ENCODE results near the gene SHLD2.
"Not testable (repeated sequence)": the region's sequence is repeated elsewhere in the genome, so short reads cannot be mapped to it uniquely, and the experiment has no call there.

The SHLD2 gene, protein sequence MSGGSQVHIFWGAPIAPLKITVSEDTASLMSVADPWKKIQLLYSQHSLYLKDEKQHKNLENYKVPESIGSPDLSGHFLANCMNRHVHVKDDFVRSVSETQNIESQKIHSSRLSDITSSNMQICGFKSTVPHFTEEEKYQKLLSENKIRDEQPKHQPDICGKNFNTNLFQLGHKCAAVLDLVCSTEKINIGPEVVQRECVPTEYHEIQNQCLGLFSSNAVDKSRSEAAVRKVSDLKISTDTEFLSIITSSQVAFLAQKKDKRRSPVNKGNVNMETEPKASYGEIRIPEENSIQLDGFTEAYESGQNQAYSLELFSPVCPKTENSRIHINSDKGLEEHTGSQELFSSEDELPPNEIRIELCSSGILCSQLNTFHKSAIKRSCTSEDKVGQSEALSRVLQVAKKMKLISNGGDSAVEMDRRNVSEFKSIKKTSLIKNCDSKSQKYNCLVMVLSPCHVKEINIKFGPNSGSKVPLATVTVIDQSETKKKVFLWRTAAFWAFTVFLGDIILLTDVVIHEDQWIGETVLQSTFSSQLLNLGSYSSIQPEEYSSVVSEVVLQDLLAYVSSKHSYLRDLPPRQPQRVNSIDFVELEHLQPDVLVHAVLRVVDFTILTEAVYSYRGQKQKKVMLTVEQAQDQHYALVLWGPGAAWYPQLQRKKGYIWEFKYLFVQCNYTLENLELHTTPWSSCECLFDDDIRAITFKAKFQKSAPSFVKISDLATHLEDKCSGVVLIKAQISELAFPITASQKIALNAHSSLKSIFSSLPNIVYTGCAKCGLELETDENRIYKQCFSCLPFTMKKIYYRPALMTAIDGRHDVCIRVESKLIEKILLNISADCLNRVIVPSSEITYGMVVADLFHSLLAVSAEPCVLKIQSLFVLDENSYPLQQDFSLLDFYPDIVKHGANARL

DNA sequence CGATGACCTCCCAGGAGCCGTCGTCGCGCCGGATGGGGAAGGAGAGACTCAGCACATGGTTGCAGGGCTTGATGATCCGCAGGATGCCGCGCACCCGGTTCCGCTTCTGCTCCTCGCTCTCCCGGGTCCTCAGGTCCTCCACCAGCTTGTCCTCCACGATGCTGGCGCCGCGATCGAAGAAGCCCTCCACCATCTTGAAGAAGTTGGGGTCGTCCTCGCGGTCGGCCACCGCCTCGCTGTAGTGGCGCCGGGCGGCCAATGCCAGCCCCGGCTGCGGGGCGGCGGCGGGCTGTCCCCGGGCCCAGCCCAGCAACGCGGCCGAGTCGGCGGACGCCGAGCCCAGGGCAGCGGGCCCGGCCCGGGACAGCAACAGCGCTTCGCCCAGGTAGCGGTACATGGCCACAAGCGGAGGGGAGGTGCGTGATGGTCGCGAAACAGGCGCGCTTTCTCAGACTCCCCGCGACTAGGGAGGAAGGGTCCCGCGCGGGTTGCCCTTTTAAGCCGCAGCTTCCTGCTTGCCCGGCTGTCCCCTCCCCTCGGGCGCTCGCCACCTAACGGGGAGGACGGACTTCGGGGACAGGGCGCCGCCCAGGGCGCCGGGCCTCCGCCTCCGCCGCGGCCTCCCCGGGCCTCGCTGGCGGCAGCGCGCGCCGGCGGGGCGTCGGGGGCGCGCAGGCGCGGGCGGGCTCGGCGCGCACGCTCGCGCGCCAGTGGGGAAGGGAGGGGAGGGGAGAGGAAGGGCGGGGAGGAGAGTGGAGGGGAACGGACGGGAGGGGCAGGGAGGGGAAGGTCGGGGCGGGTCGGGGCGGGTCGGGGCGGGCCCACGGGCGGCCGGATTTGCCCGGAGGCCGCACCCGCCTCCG lies at the start of gene SHLD2, which contains the start of gene GLUD1:
Gene SHLD2, plus strand, starts transcription at position 834 of the 863 bp plus-strand sequence. CDS start 56,149 bp downstream, outside the sequence.
Gene GLUD1, minus strand, starts transcription at position 471 of the 863 bp plus-strand sequence. Its CDS starts 74 bp downstream, at position 397.
- DNase-seq (ENCODE audit: low read depth in 2 of 2): peak; percentile 71 to 78

DNA sequence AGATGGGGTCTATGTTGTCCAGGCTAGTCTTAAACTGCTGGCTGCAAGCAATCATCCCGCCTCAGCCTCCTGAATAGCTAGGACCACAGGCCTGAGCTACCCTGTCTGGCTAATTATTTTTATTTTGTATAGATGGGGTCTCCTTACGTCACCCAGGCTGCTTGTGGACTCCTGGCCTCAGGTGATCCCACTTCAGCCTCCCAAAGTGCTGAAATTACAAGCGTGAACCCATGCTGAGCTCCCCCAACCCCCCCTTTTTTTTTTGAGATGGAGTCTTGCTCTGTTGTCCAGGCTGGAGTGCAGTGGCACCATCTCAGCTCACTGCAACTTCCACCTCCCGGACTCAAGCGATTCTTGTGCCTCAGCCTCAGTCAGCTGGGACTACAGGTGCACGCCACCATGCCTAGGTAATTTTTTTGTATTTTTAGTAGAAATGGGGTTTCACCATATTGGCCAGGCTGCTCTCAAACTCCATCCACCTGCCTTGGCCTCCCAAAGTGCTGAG lies 49.5 kb upstream of the SHLD2 start:
- DNase-seq (ENCODE audit: low read depth in 2 of 2): no peak

DNA sequence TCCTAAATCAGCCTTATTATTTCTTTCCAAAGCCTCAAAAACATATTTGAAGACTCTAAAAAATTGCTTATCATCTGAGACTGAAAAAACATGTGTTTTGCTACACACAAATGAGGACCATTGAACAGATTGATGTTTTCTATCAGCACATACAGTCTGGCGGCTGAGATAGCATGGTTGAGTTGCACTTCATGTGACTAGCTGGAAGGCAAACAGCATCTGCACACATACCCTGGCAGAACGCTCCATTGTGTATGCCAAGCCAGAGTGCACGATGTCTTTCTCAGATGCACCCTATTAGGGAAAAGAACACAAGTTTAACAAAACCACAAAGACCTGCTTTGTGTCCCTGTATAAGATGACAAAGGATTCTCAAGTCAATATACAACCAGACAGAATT lies 41.9 kb upstream of the SHLD2 start:
- no peak for DNase-seq (ENCODE audit: low read depth in 2 of 2)

DNA sequence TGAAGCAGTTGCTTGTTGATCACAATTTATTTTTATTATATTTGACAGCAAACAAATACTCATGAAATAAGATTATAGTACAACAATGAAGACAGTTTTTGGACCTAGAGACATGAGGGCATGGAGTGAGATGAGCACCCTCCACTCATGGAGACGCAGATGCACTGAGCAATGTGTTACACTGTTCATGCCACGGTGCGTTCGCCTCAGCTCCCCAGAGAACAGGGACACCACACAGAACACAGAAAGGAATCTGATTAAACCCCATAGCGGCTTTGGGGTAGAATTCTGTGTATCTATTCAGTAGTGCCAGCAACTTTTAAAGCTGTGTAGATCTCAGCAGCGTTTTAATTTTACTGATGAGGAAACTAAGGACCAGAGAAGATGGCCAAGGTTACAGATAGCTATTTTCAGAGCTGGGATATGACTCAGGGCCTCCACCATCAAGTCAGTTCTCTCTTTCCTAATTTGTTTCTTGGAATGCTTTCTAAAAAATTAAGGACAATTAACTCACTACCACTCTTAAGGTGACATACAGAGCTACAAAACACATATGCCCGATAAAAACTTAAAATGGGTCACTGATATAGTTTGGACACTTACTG lies 41.3 kb upstream of the SHLD2 start:
- no peak for DNase-seq (ENCODE audit: low read depth in 2 of 2)

DNA sequence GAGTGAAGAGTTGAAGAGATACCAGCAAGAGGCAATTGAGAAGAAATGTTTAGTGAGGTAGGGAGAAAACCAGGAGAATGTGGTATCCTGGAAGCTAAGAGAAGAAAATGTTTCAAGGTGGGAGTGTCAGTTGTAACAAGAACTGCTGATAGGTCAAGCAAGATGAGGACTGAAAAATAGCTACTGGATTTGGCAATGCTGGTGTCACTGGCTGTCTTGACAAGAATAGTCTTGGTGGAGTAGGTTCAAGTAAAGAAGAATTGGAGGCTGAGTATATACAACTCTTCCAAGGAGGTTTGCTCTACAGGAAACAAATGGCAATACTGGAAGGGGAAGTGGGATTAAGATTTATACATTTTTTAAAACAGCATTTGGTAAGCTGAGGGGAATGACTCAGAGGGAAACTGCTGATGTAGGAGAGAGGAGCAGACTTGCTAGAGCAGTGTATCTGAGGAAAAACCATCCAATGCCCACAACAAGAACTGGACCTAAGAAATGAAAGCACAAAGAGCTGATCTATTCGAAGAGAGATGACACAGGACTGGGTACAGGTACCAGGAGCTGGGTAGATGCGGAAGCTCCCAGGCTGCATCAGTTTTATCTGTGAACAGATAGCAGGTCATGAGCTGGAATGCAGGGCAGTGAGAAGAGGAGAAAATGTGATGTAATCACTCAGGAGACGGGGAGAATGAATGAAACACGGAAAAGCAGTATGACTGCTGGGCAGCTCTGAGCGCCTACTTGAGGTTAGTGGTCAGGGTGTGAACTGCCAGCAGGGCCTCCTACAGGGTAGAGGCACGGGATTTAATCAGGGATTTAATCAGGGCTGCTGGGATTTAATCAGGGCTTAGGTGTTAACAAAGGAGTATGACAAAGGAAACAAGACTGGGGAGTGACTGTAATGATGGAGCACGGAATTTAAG lies 40.4 kb upstream of the SHLD2 start:
- DNase-seq (ENCODE audit: low read depth in 2 of 2): no peak

DNA sequence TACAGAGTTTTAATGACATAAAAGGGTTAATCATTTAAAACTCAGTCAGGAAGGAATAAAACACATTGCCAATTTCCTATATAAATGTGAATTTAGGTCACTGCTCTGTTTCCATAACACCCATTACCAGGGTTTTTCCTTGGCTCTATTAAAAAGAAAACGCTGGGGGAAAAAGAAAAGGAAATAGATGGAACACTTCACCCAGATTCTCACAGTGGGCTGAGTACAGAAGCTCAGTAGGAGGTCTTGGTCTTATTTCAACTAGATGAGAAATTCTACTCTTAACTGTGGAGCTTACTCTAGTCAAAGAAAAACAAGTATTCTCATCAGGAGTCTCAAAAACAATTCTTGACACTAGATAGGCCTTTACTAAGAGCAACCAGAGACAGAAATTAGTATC lies 36.8 kb upstream of the SHLD2 start:
- no peak for DNase-seq (ENCODE audit: low read depth in 2 of 2)

DNA sequence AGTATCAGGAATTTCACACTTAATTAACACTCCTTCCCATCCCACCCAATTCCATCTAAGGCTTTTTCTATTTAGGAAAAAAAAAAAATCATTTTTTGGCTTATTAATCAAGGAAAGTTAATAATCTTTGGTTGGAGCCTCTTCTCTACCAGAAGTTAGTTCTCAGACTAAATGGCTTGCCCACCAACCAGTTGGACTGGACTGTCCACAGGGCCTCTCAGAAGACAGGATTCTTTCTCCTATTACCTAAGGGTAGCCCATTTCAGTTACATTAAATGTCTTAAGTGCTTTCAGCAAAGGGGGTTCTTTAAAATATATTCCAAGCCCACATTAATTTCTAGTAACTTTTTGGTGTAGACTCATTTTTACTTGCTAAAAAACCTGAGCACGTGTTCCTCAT lies 35.6 kb upstream of the SHLD2 start:
- DNase-seq (ENCODE audit: low read depth in 2 of 2): no peak

DNA sequence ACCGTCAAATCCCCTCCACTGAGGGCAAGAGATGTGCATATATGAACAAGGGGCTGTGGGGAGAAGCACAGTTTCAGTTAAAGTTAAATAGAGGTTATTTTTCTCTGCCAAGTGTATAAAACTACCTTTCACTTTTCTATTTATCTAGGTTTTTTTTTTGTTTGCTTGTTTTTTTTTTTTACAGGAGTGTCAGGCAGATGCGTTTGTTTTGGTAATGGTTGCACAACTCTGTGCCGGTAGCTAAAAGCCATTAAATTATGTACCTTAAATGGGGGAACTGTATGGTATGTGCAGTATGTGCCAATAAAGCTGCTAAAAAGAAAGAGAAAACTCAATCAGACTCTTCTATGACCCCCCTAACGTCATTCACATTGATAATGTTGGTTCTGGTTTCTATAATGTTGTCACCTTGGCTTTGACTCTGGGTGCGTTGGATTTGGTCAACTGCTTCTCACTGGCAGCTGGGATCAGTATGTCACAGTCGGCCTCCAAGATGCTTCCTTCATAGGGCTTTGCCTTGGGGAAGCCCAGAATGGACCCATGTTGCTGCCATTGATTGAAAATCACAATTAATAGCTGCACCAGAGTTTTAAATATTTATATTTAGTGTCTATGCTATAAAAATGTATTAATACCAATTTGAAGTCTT lies 34.6 kb upstream of the SHLD2 start:
- DNase-seq (ENCODE audit: low read depth in 2 of 2): no peak

DNA sequence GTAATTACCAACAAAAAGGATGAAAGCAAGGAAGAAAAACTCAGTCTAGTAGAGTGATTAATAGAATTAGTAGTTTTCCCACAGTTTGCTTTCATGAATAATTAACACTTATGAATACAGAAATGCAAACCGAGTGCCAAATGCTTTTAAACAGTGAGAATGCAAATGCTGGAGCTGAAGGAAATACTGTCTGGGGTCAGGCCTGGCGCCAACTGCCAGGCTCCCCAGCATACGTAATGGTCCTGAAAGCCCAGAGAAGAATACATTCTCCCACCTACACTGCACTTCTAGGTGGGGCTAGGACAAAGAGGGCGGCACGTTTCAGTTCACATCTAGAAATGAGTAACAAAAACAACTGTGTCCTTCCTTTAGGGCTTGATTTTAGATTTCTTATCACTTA lies 30.4 kb upstream of the SHLD2 start:
- DNase-seq (ENCODE audit: low read depth in 2 of 2): no peak

DNA sequence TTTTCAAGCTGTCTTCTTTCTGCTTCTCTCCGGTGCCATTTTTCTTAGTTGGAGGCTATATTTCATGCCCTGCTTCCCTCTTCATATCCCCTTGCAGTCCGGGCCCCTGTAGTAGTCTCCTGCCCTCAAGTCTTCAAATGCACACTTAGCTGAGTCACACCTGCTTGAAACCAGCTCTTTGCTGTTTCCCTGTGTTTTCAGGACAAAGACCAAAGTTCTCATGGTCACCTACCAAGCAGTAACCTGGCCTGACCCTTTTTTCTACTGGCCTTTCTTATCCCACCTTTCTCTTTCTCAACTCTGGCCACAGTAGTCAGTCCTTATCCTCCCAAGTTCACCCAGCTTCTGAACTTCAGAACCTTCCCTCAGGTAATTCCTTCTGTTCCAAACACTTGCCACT lies 28.8 kb upstream of the SHLD2 start:
- no peak for DNase-seq (ENCODE audit: low read depth in 2 of 2)

DNA sequence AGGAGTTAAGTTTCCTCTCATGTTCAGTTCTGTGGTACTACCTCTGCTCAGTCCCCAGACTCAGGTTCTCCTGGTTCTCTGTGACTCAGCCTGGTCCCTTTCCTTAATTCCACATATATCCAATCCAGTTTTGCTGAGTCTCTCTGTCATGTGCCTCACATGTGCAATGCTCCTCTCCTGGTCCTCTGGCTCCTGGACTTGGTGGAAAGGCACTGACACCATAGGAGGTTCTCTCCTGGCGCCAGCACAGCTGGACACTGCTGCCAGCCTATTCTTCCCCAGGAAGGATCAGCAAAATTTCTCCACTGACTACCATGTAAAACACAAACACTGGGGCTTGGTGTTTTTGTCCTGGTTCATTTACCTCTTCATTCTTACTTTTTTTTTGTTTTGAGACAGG lies 28.1 kb upstream of the SHLD2 start:
- DNase-seq (ENCODE audit: low read depth in 2 of 2): no peak

DNA sequence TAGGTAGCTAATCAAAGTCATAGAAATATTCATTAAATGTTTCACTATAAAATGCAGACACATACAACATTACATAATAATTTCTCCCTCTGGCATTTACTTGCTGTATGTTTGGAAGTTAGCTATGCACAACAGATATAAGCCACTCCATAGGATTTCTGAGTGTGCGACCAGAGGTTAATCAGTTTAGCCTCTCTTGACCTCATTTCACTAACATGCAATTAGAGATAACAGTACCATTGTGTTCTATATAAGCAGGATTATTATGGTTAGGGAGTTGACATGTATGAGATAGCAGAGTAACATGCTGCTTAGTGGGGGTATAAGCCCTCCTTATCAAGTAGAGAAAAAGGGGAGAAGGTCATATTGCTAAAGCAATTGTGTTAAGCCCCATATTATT lies 26.7 kb upstream of the SHLD2 start:
- no peak for DNase-seq (ENCODE audit: low read depth in 2 of 2)

DNA sequence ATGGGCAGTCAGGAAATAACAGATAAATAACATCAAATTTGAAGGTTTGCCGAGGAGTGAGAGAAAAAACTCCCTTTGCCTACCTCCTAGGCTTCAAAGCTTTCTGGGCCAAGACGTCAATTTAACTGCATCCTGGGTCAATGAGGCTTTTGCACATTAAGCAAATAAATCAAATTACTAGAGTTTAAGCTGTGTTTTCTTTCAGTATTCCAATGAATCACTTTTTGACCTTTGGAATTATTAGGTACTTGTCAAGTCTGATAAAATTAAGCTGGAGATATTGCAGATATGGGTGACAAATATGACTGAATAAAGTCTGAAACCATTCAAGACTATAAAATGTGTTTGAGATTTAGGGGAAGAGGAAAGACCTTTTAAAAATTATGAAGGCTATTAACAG lies 22.6 kb upstream of the SHLD2 start:
- no peak for DNase-seq (ENCODE audit: low read depth in 2 of 2)

DNA sequence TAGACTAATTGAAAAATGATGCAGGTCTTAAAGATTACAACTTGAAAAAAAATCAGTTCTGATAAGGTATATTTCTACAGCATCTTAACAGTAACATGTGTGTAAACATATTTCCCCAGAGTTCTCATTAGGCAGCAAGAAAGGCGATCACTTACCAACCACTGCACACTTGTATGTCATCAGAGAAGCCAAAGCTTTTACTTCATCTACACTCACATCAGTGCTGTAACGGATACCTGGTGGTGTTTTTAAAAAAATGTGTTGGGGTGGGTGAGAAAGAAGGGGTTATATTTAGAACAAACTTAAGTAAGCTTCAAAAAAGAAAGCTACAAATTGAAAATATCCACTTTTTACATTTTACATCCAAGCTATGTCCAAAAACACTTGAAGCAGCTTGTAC lies 18.6 kb upstream of the SHLD2 start:
- not testable (repeated sequence) for DNase-seq (ENCODE audit: low read depth in 2 of 2)

DNA sequence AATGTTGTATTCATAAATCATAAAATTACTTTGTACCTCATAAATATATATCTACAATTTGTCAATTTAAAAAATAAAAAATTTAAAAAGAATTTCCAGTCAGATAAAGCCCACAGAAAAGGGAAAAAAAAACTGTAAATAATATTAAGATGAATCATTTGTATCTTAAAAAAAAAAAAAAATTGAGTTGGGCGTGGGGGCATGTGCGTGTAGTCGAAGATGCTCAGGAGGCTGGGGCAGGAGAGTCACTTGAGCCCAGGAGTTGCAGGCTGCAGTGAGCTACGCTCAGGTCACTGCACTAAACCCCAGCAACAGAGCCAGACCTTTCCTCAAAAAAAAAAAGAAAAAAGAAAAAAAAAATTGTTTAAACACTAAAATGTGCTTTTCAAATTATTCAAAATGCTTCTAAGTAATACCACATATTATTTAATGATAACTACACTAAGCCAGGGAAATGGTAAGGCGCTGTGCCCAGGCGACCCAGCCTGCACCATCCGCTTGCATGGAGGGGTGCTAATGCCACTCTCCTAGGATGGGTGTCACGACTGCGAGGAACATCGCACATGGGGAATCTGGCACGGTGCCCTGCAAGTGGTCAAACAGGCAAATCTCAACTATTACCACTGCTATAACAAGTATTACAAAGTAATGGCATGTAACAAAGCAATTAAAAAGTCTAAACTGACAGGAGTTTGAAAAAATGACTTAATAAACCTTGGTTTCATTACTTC lies 15.7 kb upstream of the SHLD2 start:
- no peak for DNase-seq (ENCODE audit: low read depth in 2 of 2)

DNA sequence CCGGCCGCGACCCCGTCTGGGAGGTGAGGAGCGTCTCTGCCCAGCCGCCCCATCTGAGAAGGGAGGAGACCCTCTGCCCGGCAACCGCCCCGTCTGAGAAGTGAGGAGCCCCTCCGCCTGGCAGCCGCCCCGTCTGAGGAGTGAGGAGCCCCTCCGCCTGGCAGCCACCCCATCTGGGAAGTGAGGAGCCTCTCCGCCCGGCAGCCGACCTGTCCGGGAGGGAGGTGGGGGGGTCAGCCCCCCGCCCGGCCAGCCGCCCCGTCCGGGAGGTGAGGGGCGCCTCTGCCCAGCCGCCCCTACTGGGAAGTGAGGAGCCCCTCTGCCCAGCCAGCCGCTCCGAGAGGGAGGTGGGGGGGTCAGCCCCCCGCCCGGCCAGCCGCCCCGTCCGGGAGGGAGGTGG lies 14.4 kb upstream of the SHLD2 start:
- not testable (repeated sequence) for DNase-seq (ENCODE audit: low read depth in 2 of 2)

DNA sequence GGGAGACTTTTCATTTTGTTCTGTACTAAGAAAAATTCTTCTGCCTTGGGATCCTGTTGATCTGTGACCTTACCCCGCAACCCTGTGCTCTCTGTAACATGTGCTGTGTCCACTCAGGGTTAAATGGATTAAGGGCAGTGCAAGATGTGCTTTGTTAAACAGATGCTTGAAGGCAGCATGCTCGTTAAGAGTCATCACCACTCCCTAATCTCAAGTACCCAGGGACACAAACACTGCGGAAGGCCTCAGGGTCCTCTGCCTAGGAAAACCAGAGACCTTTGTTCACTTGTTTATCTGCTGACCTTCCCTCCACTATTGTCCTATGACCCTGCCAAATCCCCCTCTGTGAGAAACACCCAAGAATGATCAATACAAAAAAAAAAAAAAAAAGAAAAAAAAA lies 13.4 kb upstream of the SHLD2 start:
- not testable (repeated sequence) for DNase-seq (ENCODE audit: low read depth in 2 of 2)

DNA sequence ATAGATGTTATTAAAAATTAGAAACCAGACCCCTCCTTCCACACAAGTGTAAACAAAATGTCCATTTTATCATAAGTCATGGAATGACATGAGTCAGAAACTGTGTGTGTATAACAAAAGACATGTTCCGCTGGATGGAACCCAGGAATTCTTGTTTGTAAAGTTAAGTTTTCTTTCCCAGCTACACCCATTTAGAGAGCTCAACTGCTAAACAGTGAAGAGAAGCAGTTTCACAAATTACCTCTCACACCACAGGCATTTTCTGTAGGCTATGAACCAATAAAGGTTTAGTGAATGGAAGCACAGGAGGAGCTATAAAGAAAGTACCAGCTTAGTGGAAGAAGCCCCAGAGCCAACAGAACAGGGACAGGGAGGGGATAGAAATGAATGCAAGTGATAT lies 12.8 kb upstream of the SHLD2 start:
- not testable (repeated sequence) for DNase-seq (ENCODE audit: low read depth in 2 of 2)
